ENCODE measurements around the gene HMSD.

The HMSD gene

GRCh38 chr18:63999871-64000270, 50.8 kb downstream of the HMSD start:
- ATAC-seq = no peak
- DNase-seq (ENCODE audit: low spot score in 2 of 2) = no peak
- H3K36me3 Mint-ChIP-seq = no peaks in the 10 kb centered on the region
- H3K4me1 Mint-ChIP-seq = no peaks in the 10 kb centered on the region
- no peak overlapping the region for H3K4me3 Mint-ChIP-seq
- no peak overlapping the region for H3K27ac Mint-ChIP-seq
- peaks cover 4% of the 10 kb centered on the region for H3K9me3 Mint-ChIP-seq

GRCh38 chr18:64002581-64002980, 53.5 kb downstream of the HMSD start:
- Mint-ChIP-seq H3K4me3 (no peak overlapping the region), H3K27ac (no peak overlapping the region), H3K36me3 (no peaks in the 10 kb centered on the region), H3K9me3 (no peaks in the 10 kb centered on the region), H3K4me1 (no peaks in the 10 kb centered on the region)
- DNase-seq (ENCODE audit: low spot score in 2 of 2) (no peak), ATAC-seq (no peak)

- Mint-ChIP-seq H3K4me1 (no peaks in the 10 kb centered on the region), H3K36me3 (no peaks in the 10 kb centered on the region), H3K27ac (no peak overlapping the region), H3K9me3 (no peaks in the 10 kb centered on the region), H3K4me3 (no peak overlapping the region)
- DNase-seq (ENCODE audit: low spot score in 2 of 2) (no peak), ATAC-seq (no peak)
Observed at GRCh38 chr18:64009305-64009704, 60.2 kb downstream of the HMSD start.

All from stimulated activated effector memory CD8-positive, alpha-beta T cell treated with anti-CD3 and anti-CD28 coated beads, Interleukin-12 subunit alpha, Interleukin-12 subunit beta, amount 100 ng/mL, for 72 hours (primary cell).